HG02623 (cell line): Measurements from ENCODE around the gene ECM1.

ENCODE experiments used
- ATAC-seq: cut with Tn5 transposase; IDR thresholded peaks from one replicate; pipeline ENCODE4 v1.9.1; 2021; ENCODE audit warnings: moderate library complexity; ENCODE audit not compliant: unreplicated experiment

Gene ECM1

DNA sequence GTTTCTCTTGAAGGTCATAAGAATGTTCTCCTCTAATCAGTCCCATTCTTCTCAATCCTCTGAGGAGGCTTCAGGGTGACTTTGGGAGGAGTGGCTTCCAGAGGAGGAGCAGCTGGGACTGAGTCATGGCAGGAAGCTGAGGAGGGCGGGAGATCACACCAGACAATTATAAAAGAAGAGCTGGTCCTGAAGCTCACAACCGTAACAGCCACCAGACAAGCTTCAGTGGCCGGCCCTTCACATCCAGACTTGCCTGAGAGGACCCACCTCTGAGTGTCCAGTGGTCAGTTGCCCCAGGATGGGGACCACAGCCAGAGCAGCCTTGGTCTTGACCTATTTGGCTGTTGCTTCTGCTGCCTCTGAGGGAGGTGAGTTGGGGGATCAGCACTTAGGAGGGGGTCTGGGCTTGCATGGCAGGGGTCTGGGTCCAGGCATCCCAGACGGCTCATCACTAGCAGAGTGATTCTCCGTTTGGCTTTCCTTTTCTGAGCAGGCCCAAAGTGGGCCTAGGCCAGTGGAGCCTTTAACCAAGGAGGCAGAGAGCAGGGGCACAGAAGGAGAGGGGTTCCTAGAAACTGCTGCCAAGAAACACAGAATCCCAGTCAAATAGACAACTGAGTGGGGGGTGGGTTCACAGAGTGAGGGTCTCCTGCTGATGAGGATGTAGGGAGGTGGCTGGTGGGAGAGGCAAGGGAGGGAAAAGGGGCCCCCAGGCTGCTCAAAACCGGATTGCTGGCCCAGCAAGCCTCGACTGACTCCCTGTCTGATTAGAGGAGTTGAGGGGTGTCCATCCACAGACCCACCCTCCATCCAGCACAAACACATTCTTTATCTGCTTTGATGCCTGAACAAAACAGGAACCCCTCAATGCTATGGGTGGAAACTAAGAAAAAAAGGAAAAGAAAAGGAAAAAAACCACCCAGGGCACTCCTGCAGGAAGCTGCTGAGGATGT is at the start of gene ECM1:
Gene ECM1, plus strand, starts transcription at position 198 of the 953 bp plus-strand sequence. Its CDS starts 101 bp downstream, at position 299.
- ATAC-seq = no peak

GRCh38 chr1:150464422-150464826 is 43.5 kb upstream of the ECM1 start:
- no peak for ATAC-seq

GRCh38 chr1:150466964-150467363 is 40.9 kb upstream of the ECM1 start:
- no peak for ATAC-seq

- ATAC-seq = no peak
These were observed 38.6 kb upstream of the ECM1 start for GRCh38 chr1:150469291-150469690.

DNA sequence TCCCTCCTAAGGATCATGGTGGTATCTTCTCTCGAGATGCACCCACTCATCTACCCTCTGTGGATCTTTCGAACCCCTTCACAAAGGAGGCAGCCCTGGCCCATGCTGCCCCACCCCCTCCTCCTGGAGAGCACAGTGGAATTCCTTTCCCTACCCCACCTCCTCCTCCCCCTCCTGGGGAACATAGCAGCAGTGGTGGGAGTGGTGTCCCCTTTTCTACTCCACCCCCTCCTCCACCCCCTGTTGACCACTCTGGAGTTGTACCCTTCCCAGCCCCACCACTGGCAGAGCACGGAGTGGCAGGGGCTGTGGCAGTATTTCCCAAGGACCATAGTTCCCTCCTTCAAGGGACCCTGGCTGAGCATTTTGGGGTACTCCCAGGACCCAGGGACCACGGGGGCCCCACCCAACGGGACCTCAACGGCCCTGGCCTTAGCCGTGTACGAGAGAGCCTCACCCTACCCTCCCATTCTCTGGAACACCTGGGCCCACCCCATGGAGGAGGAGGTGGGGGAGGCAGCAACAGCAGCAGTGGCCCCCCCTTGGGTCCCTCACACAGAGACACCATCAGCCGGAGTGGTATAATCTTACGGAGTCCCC is 35.2 kb upstream of the ECM1 start:
- no peak for ATAC-seq

GRCh38 chr1:150473659-150474058 is 34.2 kb upstream of the ECM1 start:
- ATAC-seq = no peak

DNA sequence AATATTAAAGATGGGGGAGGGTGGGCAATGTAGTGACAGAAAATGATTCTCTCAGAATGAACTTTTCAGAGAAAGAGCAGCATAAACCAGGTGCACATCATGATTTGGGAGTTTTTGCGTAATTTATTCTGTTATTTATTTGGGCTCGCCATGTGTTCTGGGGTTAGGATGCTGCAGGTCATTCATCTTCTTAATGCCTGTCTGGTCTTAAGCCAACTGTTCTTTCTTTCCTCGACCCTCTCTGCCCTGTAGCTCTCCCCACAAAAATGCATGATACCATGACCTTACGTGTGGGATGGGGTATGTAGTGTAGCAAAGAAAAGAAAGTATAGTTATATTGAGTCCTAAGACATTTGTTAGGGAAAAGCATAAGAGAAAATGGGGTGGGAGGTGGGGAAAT is 33.0 kb upstream of the ECM1 start:
- ATAC-seq = no peak

DNA sequence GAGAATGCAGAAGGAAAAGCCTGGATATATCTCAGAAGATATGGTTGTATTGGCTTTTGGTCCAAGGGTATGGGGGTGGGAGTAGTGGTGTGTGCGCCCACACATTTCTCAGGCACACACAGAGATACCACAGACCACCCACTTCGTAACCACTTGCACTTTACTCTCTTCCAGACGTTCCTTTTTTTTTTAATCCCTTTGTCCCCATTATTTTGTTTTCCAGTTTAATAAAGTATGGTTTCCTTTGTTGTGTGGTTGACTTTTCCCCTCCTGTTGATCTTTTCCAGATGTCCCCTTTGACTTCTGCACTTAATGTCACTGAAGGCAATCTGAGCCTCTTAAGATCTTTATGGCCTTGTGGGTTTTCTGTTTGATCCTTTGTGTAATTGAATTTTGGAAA is 31.2 kb upstream of the ECM1 start:
- no peak for ATAC-seq

DNA sequence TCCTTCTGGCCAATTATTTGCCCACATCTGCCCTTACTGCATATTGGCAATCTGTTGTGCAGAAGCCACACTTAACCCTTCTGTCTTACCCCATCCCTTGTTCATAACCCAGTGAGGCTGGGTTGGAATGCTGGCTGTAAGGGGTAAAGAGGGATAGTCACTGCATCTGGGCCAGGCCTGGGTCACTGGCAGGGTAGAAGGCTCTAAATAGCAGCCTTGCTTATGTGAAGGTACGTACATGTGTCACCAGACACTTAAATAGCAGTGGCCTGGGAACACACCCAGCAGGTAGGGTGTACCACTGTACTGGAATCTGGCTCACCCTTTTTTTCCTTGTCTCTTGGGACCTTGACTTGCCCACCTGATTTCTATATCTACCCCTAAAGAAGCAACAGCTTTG is 30.6 kb upstream of the ECM1 start:
- ATAC-seq = no peak

DNA sequence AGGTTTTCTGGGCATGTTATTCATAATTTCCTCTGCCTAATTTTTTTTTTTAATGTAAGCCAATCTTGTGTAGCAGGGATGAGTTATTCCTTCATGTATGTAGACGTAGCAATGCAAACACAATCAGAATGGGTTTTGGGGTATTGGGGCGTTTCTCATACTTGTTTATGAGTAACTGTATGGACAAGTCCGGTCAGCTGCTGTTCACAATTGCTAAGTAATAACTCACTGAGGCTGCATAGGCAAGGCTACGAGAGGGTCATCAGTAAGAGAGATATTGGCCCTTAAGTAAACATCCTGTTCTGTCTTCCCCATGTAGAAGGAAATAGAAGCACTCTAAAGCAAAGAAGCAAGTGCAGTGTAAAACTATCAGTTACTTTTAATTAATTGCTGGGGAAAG is 30.2 kb upstream of the ECM1 start:
- no peak for ATAC-seq

DNA sequence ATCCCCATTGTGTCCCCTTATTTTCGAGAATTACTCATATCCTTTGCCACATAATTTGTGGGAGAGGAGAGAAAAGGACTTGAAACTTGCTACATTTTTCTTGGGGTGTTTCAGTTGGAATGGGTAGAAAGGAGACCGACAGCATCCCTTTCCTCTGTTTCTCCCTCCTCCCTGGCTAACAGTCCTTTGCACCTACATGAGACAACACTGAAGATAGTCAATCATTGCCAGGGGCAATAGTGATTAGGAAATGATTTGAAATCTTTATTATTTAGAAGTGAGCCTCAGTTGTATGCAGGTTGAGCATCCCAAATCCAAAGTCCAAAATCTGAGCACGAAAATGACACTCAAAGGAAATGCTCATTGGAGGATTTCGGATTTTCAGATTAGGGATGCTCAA is 28.5 kb upstream of the ECM1 start:
- ATAC-seq = no peak

DNA sequence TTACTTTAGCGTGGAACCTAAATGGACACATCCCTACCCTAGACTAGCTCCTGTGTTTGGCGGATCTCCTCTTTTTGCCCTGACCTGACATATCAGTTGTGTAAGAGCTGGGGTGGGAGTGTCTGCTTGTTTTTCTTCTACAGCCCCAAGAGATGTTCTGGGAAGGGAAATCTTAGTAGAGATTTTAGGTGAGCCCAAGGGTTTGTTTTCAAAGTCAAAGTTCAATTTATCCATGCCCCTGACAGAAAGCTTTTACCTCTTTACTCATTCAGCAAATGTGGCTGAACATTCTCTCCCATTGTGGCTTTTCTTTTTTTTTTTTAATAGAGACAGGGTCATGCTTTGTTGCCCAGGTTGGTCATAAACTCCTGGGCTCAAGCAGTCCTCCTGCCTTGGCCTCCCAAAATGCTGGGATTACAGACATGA is 28.0 kb upstream of the ECM1 start:
- ATAC-seq = no peak

DNA sequence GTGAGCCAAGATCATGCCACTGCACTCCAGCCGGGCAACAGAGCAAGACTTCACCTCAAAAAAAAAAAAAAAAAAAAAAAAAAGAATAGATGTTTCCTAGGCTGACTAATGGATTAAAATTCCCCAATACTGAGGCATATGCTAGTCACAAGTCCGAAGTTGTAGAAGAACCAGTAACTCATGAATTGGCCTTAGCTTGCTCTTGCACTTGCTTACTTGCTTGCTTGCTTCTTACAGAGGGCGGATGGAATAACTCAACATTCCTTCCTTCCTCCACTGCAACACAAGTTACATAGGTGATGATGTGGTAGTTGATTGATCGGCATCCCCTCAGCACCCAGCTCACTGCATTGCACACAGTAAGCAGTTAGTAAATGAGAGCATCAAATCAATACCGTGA is 23.5 kb upstream of the ECM1 start:
- ATAC-seq = no peak

DNA sequence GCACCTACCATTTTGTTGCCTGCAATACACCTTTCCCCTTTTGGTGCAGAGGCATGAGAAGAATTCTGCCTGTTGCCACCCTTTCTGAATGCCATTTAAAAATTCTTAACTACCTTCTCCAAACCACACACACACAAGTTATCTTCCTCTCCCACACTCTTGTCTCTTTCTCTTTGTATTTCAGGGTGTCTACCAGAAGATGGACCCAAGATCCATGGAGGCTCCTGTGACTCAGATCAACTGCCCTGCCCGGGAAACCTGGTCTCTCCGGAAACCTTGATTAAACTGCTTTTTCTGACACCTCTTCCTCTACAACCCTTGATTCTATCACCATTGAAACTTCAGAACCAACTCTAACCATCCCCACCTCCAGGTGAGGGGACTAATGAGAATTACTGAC is 23.0 kb upstream of the ECM1 start:
- ATAC-seq = no peak

DNA sequence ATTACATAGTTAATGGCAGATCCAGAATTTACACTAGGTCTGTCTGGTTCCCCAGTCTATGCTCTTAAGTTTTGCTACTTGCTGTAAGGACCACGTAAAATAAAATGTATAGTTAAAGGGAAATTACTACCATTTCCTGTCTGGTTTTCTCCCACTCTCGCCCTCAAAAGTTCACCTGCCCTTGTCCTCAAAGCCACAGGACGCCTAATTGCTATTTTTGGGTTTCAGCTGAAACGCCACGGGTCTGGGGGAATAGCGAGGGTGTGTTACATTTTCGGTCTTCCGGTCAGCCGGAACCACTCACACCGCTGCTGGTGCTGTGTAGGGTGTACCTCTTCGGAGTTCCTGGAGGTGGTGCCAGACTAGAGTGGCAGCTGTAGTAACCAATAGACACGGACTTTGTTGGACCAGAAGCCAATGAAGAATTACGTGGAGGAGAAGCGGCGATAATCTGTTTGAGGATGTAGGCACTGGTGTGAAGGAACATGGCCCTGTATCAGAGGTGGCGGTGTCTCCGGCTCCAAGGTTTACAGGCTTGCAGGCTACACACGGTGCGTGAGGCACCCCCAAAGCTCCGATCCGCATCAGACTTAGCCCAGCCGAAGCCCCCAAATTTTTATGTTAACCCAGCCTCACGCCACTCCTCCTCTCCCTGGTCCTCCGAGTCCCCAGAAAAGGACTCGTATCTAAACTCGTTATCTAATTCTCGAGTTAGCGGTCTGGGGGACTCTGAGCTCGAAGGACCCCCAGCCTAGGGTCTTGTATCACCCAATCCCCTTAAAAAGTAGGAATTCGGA is 20.7 kb upstream of the ECM1 start, which contains the start of gene TARS2:
Gene TARS2, plus strand, starts transcription at position 454 of the 797 bp plus-strand sequence. Its CDS starts 32 bp downstream, at position 486.
- peak; percentile 99 for ATAC-seq

DNA sequence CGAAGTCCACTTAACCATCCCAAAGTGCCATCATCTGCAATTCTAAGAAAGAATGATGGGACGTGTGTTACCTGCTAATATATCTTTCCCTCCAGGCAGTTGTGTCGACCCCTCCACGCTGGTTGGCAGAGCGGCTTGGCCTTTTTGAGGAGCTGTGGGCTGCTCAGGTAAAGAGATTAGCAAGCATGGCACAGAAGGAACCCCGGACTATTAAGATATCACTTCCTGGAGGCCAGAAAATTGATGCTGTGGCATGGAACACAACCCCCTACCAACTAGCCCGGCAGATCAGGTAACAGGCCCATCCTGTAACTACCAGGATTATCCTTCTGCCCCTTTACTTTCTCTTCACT is 20.2 kb upstream of the ECM1 start:
- ATAC-seq = no peak

- ATAC-seq = no peak
These were observed 14.7 kb upstream of the ECM1 start for GRCh38 chr1:150493175-150493574.

- no peak for ATAC-seq
These were observed 9.6 kb upstream of the ECM1 start for GRCh38 chr1:150498342-150498741.

GRCh38 chr1:150505431-150505830 is 2.5 kb upstream of the ECM1 start:
- no peak for ATAC-seq

- no peak for ATAC-seq
These were observed 1.1 kb downstream of the ECM1 start for GRCh38 chr1:150508982-150509381.

DNA sequence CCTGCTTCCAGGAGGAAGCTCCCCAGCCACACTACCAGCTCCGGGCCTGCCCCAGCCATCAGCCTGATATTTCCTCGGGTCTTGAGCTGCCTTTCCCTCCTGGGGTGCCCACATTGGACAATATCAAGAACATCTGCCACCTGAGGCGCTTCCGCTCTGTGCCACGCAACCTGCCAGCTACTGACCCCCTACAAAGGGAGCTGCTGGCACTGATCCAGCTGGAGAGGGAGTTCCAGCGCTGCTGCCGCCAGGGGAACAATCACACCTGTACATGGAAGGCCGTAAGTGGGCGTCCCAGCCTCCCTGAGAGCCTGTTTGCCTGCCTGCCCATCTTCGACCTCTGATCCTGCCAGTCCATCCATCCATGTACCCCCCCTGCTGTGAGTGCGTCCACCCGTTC is 3.6 kb downstream of the ECM1 start:
- ATAC-seq = no peak
